K562 (cell line): Measurements from ENCODE around the gene ELMO3. TPM values are rescaled to one million over a fixed set of nuclear protein-coding genes. Genes with fewer than 3 reads are reported as not detected.

ENCODE experiments used
- ILF3 ChIP-seq: fragments of 450-650 bp; IDR thresholded peaks from 2 replicates; pipeline ENCODE4 v1.6.1; 2018; ENCODE audit warnings: antibody characterized with exemption, mild to moderate bottlenecking, moderate library complexity, borderline replicate concordance
- LCOR ChIP-seq: sonication (generic); formaldehyde crosslinking; IDR thresholded peaks from 2 replicates; pipeline ENCODE4 v1.8.0; 2022; ENCODE audit warnings: mild to moderate bottlenecking, missing genetic modification reagents
- MCM5 ChIP-seq: fragments of 450-650 bp; IDR thresholded peaks from 2 replicates; pipeline ENCODE4 v1.6.1; 2016; ENCODE audit warnings: low read depth
- ZNF140 ChIP-seq: fragments of 250-450 bp; sonication (Bioruptor Pico); IDR thresholded peaks from 2 replicates; pipeline ENCODE4 v1.8.0; 2021; ENCODE audit warnings: moderate library complexity, mild to moderate bottlenecking, inconsistent platforms
- polyA plus RNA-seq, 8 experiments: library from polyadenylated mRNA; depleted of rRNA in 4 of 8; stranded (reverse) in 5 of 8; unstranded in 3 of 8; fragments of >200 nt; fragmentation: Nextera tagmentation in 2 of 8; fragmentation: Illumina TruSeq in 1 of 8; extraction: Ambion mirVana in 2 of 8; extraction: Trizol in 1 of 8; gene quantifications; 2 replicates each; pipeline versions ENCODE4 v1.2.1 to v1.2.3, GENCODE V29; 2011 to 2014; ENCODE audit warnings: inconsistent platforms in 1 of 8, missing spikeins in 1 of 8
- total RNA-seq, 7 experiments: library from RNA; depleted of rRNA in 6 of 7; stranded (reverse); fragments of >200 nt in 6 of 7; fragmentation: Illumina TruSeq in 2 of 7; extraction: Trizol in 2 of 7; gene quantifications; 2 replicates each; pipeline versions ENCODE4 v1.2.1 to v1.2.3, GENCODE V29; 2011 to 2021; ENCODE audit warnings: low replicate concordance in 1 of 7
- TF ChIP-seq, protein P1 (sequence below): fragments of 200-600 bp; sonication (generic); IDR thresholded peaks from one replicate; pipeline ENCODE4 v1.6.1; 2012; ENCODE audit warnings: mild to moderate bottlenecking, low read depth, low read length, inconsistent platforms
- TF ChIP-seq, protein P2 (sequence below): fragments of 250-450 bp; sonication (Bioruptor Pico); IDR thresholded peaks from 2 replicates; pipeline ENCODE4 v1.5.0; 2020; ENCODE audit warnings: mild to moderate bottlenecking, borderline replicate concordance

Gene ELMO3
- total and polyA plus RNA-seq, 9 of the 15 experiments (the other 6 are each of a cell fraction or from before 2014, with no cell fraction given): 0.04 to 5.1 (median 1.5) TPM

DNA sequence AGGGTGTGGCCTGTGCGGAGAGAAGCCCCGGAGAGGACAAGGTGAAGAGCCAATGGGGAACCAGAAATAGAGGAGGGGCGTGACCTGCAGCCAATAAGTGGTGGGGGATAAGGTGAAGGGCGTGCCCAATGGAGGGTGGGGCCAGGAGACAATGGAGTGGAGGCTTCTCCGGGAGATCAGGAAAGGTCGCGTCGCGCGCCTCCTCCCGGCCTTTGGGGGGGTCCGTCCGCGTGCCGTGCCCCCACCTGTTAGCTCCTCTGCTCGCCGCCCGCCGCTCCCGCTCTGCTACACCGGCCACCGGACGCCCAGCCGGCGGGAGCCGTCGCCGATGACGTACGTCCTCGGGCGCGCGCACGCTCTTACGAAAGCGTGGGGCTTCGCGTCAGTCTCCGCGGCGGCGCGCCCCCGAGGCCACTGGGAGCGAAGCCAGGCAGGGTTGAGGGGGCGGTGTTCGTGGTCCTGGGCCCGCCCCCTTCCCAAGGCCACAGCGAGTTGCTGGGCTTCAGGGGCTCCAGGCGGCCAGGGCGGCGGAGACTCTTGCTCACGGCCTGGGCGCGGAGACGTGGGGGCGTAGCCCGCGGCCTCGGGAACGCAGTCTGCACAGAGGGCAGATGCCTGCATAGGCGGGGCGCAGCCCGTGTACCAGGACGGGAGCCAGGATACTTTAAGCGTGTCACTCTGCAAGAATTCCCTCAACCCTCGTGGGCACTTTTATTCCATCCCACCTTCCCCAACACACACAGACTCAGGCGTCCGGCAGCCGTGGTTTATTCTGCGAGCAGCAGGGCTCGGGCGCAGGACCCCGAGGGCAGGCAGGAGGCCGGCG lies 15.1 kb upstream of the ELMO3 start, which contains the start of gene MATCAP1 (continued):
- TF ChIP-seq ILF3 (no peak), LCOR (0 out of 2 replicates have a peak, but pooled peaks have one; percentile 4), ZNF140 (CRISPR knock-in tag) (no peak), MCM5 (no peak)
- TF ChIP-seq, protein P1, sequence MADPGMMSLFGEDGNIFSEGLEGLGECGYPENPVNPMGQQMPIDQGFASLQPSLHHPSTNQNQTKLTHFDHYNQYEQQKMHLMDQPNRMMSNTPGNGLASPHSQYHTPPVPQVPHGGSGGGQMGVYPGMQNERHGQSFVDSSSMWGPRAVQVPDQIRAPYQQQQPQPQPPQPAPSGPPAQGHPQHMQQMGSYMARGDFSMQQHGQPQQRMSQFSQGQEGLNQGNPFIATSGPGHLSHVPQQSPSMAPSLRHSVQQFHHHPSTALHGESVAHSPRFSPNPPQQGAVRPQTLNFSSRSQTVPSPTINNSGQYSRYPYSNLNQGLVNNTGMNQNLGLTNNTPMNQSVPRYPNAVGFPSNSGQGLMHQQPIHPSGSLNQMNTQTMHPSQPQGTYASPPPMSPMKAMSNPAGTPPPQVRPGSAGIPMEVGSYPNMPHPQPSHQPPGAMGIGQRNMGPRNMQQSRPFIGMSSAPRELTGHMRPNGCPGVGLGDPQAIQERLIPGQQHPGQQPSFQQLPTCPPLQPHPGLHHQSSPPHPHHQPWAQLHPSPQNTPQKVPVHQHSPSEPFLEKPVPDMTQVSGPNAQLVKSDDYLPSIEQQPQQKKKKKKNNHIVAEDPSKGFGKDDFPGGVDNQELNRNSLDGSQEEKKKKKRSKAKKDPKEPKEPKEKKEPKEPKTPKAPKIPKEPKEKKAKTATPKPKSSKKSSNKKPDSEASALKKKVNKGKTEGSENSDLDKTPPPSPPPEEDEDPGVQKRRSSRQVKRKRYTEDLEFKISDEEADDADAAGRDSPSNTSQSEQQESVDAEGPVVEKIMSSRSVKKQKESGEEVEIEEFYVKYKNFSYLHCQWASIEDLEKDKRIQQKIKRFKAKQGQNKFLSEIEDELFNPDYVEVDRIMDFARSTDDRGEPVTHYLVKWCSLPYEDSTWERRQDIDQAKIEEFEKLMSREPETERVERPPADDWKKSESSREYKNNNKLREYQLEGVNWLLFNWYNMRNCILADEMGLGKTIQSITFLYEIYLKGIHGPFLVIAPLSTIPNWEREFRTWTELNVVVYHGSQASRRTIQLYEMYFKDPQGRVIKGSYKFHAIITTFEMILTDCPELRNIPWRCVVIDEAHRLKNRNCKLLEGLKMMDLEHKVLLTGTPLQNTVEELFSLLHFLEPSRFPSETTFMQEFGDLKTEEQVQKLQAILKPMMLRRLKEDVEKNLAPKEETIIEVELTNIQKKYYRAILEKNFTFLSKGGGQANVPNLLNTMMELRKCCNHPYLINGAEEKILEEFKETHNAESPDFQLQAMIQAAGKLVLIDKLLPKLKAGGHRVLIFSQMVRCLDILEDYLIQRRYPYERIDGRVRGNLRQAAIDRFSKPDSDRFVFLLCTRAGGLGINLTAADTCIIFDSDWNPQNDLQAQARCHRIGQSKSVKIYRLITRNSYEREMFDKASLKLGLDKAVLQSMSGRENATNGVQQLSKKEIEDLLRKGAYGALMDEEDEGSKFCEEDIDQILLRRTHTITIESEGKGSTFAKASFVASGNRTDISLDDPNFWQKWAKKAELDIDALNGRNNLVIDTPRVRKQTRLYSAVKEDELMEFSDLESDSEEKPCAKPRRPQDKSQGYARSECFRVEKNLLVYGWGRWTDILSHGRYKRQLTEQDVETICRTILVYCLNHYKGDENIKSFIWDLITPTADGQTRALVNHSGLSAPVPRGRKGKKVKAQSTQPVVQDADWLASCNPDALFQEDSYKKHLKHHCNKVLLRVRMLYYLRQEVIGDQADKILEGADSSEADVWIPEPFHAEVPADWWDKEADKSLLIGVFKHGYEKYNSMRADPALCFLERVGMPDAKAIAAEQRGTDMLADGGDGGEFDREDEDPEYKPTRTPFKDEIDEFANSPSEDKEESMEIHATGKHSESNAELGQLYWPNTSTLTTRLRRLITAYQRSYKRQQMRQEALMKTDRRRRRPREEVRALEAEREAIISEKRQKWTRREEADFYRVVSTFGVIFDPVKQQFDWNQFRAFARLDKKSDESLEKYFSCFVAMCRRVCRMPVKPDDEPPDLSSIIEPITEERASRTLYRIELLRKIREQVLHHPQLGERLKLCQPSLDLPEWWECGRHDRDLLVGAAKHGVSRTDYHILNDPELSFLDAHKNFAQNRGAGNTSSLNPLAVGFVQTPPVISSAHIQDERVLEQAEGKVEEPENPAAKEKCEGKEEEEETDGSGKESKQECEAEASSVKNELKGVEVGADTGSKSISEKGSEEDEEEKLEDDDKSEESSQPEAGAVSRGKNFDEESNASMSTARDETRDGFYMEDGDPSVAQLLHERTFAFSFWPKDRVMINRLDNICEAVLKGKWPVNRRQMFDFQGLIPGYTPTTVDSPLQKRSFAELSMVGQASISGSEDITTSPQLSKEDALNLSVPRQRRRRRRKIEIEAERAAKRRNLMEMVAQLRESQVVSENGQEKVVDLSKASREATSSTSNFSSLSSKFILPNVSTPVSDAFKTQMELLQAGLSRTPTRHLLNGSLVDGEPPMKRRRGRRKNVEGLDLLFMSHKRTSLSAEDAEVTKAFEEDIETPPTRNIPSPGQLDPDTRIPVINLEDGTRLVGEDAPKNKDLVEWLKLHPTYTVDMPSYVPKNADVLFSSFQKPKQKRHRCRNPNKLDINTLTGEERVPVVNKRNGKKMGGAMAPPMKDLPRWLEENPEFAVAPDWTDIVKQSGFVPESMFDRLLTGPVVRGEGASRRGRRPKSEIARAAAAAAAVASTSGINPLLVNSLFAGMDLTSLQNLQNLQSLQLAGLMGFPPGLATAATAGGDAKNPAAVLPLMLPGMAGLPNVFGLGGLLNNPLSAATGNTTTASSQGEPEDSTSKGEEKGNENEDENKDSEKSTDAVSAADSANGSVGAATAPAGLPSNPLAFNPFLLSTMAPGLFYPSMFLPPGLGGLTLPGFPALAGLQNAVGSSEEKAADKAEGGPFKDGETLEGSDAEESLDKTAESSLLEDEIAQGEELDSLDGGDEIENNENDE: no peak
- TF ChIP-seq, protein P2, sequence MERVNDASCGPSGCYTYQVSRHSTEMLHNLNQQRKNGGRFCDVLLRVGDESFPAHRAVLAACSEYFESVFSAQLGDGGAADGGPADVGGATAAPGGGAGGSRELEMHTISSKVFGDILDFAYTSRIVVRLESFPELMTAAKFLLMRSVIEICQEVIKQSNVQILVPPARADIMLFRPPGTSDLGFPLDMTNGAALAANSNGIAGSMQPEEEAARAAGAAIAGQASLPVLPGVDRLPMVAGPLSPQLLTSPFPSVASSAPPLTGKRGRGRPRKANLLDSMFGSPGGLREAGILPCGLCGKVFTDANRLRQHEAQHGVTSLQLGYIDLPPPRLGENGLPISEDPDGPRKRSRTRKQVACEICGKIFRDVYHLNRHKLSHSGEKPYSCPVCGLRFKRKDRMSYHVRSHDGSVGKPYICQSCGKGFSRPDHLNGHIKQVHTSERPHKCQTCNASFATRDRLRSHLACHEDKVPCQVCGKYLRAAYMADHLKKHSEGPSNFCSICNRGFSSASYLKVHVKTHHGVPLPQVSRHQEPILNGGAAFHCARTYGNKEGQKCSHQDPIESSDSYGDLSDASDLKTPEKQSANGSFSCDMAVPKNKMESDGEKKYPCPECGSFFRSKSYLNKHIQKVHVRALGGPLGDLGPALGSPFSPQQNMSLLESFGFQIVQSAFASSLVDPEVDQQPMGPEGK (CRISPR knock-in tag): no peak
